Endothelial cell of umbilical vein (primary cell): ENCODE measurements around the gene SLC29A3. TPM values are rescaled to one million over a fixed set of nuclear protein-coding genes. Genes with fewer than 3 reads are reported as not detected.

Experiments used
- BruUV-seq: library from RNA; stranded (reverse); fragments of 400-500 nt; replicated peaks from 2 replicates; lab custom pipeline; 2021; lab: Mats Ljungman, UMichigan
- CTCF ChIA-PET: fragments of 300-600, 350-600 bp; sonication (Branson Sonifier 250); formaldehyde crosslinking; loops from one replicate; lab custom pipeline; 2021; ENCODE audit warnings: antibody characterized with exemption, inconsistent platforms; lab: Charles Lee
- POLR2A ChIA-PET: fragments of 300-600, 350-600 bp; sonication (Branson Sonifier 250); formaldehyde crosslinking; loops from one replicate; lab custom pipeline; 2021; ENCODE audit warnings: antibody characterized with exemption, inconsistent platforms; lab: Charles Lee
- DNase-seq: peaks from one replicate; pipeline ENCODE4 v3.0.0-alpha.2; 2011; ENCODE audit warnings: low read depth, low spot score
- FAIRE-seq: peaks from 2 replicates; lab custom pipeline; 2011; peaks lifted over from hg19 to GRCh38; lab: Jason Lieb, UNC
- H2AFZ ChIP-seq: 2 replicates; pipeline ENCODE4 v1.6.0; 2012; ENCODE audit warnings: low read depth, low read length, control low read depth, inconsistent platforms
- H3K27ac ChIP-seq: 2 replicates; pipeline ENCODE4 v1.5.1; 2011; ENCODE audit warnings: low read depth, mild to moderate bottlenecking, control low read depth, low read length, moderate library complexity; ENCODE audit not compliant: insufficient read depth
- H3K27me3 ChIP-seq, 2 experiments: 2 replicates each; pipeline versions ENCODE4 v1.6.0 to v1.6.1; 2011; ENCODE audit warnings: low read length in 2 of 2, mixed read lengths in 1 of 2; ENCODE audit not compliant: control insufficient read depth in 2 of 2, insufficient read depth in 2 of 2
- H3K36me3 ChIP-seq, 2 experiments: 2 replicates in 1 of 2; 3 replicates in 1 of 2; pipeline ENCODE4 v1.5.1; 2011; ENCODE audit warnings: low read length in 2 of 2, mild to moderate bottlenecking in 1 of 2, moderate library complexity in 1 of 2; ENCODE audit not compliant: control insufficient read depth in 2 of 2, insufficient read depth in 2 of 2; ENCODE audit errors: extremely low read depth in 1 of 2
- H3K4me1 ChIP-seq: 3 replicates; pipeline ENCODE4 v1.5.1; 2011; ENCODE audit warnings: mild to moderate bottlenecking, low read length; ENCODE audit not compliant: control insufficient read depth, insufficient read depth; ENCODE audit errors: extremely low read depth
- H3K4me2 ChIP-seq: 2 replicates; pipeline ENCODE4 v1.6.1; 2011; ENCODE audit warnings: low read length, control low read depth, mixed read lengths; ENCODE audit not compliant: insufficient read depth
- H3K4me3 ChIP-seq, 3 experiments: fragments of 200-600 bp in 1 of 3; sonication (generic), shearing (Covaris generic) in 1 of 3; replicated peaks in 1 of 3; 2 replicates each; pipeline ENCODE4 v1.5.1; 2011 to 2016; ENCODE audit warnings: control low read depth in 3 of 3, low read length in 3 of 3, mild to moderate bottlenecking in 2 of 3, inconsistent platforms in 1 of 3, low read depth in 1 of 3, moderate library complexity in 1 of 3; ENCODE audit not compliant: insufficient read depth in 1 of 3
- H3K79me2 ChIP-seq: 2 replicates; pipeline ENCODE4 v1.6.0; 2012; ENCODE audit warnings: low read length, inconsistent platforms; ENCODE audit not compliant: control insufficient read depth, insufficient read depth
- H3K9ac ChIP-seq: replicated peaks from 2 replicates; pipeline ENCODE3; 2011; ENCODE audit warnings: low read length, control low read depth; ENCODE audit not compliant: insufficient read depth; ENCODE audit errors: extremely low read depth
- H3K9me1 ChIP-seq: replicated peaks from 3 replicates; pipeline ENCODE4 v1.6.0; 2011; ENCODE audit warnings: mild to moderate bottlenecking, low read length; ENCODE audit not compliant: control insufficient read depth, insufficient read depth; ENCODE audit errors: extremely low read depth
- H3K9me3 ChIP-seq: replicated peaks from 2 replicates; pipeline ENCODE4 v1.5.1; 2012; ENCODE audit warnings: low read length, inconsistent platforms; ENCODE audit not compliant: control insufficient read depth, insufficient read depth
- H4K20me1 ChIP-seq: replicated peaks from 2 replicates; pipeline ENCODE3; 2011; ENCODE audit warnings: mild to moderate bottlenecking, low read length; ENCODE audit not compliant: control insufficient read depth, insufficient read depth; ENCODE audit errors: extremely low read depth
- EZH2 ChIP-seq: IDR thresholded peaks from 2 replicates; pipeline ENCODE4 v1.6.1; 2012; ENCODE audit warnings: borderline replicate concordance, low read depth, mild to moderate bottlenecking, moderate library complexity, low read length, inconsistent platforms; ENCODE audit not compliant: severe bottlenecking
- FOS ChIP-seq: IDR thresholded peaks from 2 replicates; pipeline ENCODE4 v1.6.1; 2011; ENCODE audit warnings: mild to moderate bottlenecking, low read length, moderate library complexity, borderline replicate concordance; ENCODE audit not compliant: insufficient read depth
- GATA2 ChIP-seq: IDR thresholded peaks from 2 replicates; pipeline ENCODE4 v1.7.0; 2011; ENCODE audit warnings: low read depth, mild to moderate bottlenecking, moderate library complexity, mixed read lengths, low read length; ENCODE audit not compliant: insufficient read length, insufficient read depth
- JUN ChIP-seq: IDR thresholded peaks from 2 replicates; pipeline ENCODE4 v1.6.1; 2011; ENCODE audit warnings: borderline replicate concordance, low read depth; ENCODE audit not compliant: insufficient read length, insufficient read depth
- MYC ChIP-seq: IDR thresholded peaks from one replicate; pipeline ENCODE4 v1.6.1; 2011; ENCODE audit warnings: mild to moderate bottlenecking, low read depth, low read length
- POLR2A ChIP-seq: IDR thresholded peaks from 2 replicates; pipeline ENCODE4 v1.6.1; 2012; ENCODE audit warnings: low read depth, mild to moderate bottlenecking, control low read depth, low read length
- POLR2AphosphoS5 ChIP-seq: IDR thresholded peaks from 2 replicates; pipeline ENCODE4 v1.6.1; 2012; ENCODE audit warnings: low read depth, mild to moderate bottlenecking, control low read depth, low read length, moderate library complexity; ENCODE audit not compliant: insufficient read depth
- dilution Hi-C: fragments of 300-500 bp; cut with MboI; formaldehyde crosslinking; loops from one replicate; pipeline ENCODE4 v1.15.0; 2019; ENCODE audit warnings: low sequenced_read_pairs; ENCODE audit not compliant: extremely low pct_ligation_motif_present
- intact Hi-C: fragments of 100-400 bp; cut with micrococcal nuclease; formaldehyde crosslinking; loops from one replicate; pipeline ENCODE4 v1.10.0; 2022
- polyA plus RNA-seq, 4 experiments: library from polyadenylated mRNA; depleted of rRNA in 3 of 4; stranded (reverse) in 3 of 4; unstranded in 1 of 4; fragments of >200 nt; gene quantifications; 2 replicates each; pipeline versions ENCODE4 v1.2.1 to v1.2.3, GENCODE V29; 2011 to 2012; ENCODE audit warnings: missing spikeins in 1 of 4
- total RNA-seq: library from RNA; stranded (reverse); gene quantifications from 2 replicates; pipeline ENCODE4 v1.2.3, GENCODE V29; 2021
- TF ChIP-seq, protein P1 (sequence below), 2 donors: IDR thresholded peaks; 1 replicate in 1 of 2; 2 replicates in 1 of 2; pipeline ENCODE4 v1.5.1; 2011; ENCODE audit warnings: low read length in 2 of 2, mild to moderate bottlenecking in 2 of 2, moderate library complexity in 2 of 2, control low read depth in 1 of 2, inconsistent platforms in 1 of 2, low read depth in 1 of 2; ENCODE audit not compliant: insufficient read depth in 1 of 2; ENCODE audit errors: extremely low read depth in 1 of 2
- TF ChIP-seq, protein P2 (sequence below): IDR thresholded peaks from 2 replicates; pipeline ENCODE4 v1.6.1; 2011; ENCODE audit not compliant: insufficient read depth, insufficient read length

The SLC29A3 gene
- total and polyA plus RNA-seq, 2 donors (not counting 3 experiments of a cell fraction or from before 2014, with no cell fraction given) = 5.0 to 9.1 TPM

DNA sequence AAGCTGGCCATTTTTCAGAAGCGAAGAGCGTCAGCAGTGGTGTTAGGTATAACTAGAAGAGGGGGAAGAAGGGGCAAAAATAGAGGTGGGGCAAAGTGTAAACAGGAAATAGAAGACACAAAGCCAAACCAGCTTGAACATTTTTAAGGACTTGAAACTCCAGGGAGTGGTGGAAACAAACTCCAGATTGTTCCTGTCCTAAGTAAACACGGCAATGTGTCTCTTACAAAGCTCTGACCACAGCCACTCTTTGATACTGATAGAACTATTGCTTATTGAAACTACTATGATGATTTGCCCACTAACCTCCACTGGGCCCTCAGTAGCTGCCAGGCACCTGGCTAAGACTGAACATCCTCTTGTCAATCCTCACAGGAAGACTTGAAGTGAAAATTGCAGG, 56.9 kb downstream of the SLC29A3 start:
- Histone ChIP-seq H3K79me2 (no peaks in the 10 kb centered on the region), H3K9me3 (no peaks in the 10 kb centered on the region), H3K9ac (no peak overlapping the region), H4K20me1 (no peaks in the 10 kb centered on the region), H3K36me3 (no peaks in the 10 kb centered on the region), H3K4me1 (no peaks in the 10 kb centered on the region), H3K4me2 (no peak overlapping the region), H3K9me1 (no peaks in the 10 kb centered on the region), H3K27me3 (peaks cover 0 to 23% of the 10 kb centered on the region in 2 experiments), H3K27ac (no peak overlapping the region), H2AFZ (no peak overlapping the region), H3K4me3 (no peak overlapping the region)
- DNase-seq = no peak
- FAIRE-seq = no peak
- no TSS peak for BruUV-seq
- POLR2A ChIA-PET = no interaction called here
- CTCF ChIA-PET = interaction anchor here (1.1 to 2.0 kb wide), 3 partner anchors 8 to 106 kb away, joined by 3 to 11 read pairs (median 5); partner anchors contain the start of gene SLC29A3
- dilution Hi-C loops = no loop called here
- intact Hi-C loops = no loop called here
- TF ChIP-seq POLR2A (no peak), JUN (no peak), MYC (no peak), EZH2 (no peak), POLR2AphosphoS5 (no peak), FOS (no peak), GATA2 (no peak)
- TF ChIP-seq, protein P1, sequence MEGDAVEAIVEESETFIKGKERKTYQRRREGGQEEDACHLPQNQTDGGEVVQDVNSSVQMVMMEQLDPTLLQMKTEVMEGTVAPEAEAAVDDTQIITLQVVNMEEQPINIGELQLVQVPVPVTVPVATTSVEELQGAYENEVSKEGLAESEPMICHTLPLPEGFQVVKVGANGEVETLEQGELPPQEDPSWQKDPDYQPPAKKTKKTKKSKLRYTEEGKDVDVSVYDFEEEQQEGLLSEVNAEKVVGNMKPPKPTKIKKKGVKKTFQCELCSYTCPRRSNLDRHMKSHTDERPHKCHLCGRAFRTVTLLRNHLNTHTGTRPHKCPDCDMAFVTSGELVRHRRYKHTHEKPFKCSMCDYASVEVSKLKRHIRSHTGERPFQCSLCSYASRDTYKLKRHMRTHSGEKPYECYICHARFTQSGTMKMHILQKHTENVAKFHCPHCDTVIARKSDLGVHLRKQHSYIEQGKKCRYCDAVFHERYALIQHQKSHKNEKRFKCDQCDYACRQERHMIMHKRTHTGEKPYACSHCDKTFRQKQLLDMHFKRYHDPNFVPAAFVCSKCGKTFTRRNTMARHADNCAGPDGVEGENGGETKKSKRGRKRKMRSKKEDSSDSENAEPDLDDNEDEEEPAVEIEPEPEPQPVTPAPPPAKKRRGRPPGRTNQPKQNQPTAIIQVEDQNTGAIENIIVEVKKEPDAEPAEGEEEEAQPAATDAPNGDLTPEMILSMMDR (IDR thresholded peaks at IDR 0.05; ENCODE audit: extremely low read depth in 1 of 2, insufficient read depth in 1 of 2, low read depth in 1 of 2, low read length in 2 of 2) = no peak
- TF ChIP-seq, protein P2, sequence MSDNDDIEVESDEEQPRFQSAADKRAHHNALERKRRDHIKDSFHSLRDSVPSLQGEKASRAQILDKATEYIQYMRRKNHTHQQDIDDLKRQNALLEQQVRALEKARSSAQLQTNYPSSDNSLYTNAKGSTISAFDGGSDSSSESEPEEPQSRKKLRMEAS = no peak
